Ammon's horn (tissue), 1 donor: ENCODE results near the gene ENPP3.

ENCODE experiments used
- DNase-seq: peaks from one replicate; pipeline ENCODE4 v3.0.0-alpha.2; 2016; ENCODE audit warnings: low spot score

ENPP3 gene

GRCh38 chr6:131642987-131643611 is 6.0 kb downstream of the ENPP3 start:
- peak; percentile 63 for DNase-seq

GRCh38 chr6:131643855-131644460 is 6.9 kb downstream of the ENPP3 start:
- no peak for DNase-seq

GRCh38 chr6:131644921-131645320 is 7.8 kb downstream of the ENPP3 start:
- DNase-seq, result no peak

- no peak for DNase-seq
These were observed 8.7 kb downstream of the ENPP3 start for GRCh38 chr6:131645846-131646245.

- no peak for DNase-seq
These were observed 9.2 kb downstream of the ENPP3 start for GRCh38 chr6:131646249-131646670.

GRCh38 chr6:131651782-131652181 is 14.7 kb downstream of the ENPP3 start:
- DNase-seq, result no peak

- no peak for DNase-seq
These were observed 15.4 kb downstream of the ENPP3 start for GRCh38 chr6:131652472-131652871.

- no peak for DNase-seq
These were observed 17.2 kb downstream of the ENPP3 start for GRCh38 chr6:131654326-131654725.

- DNase-seq, result no peak
These were observed 18.3 kb downstream of the ENPP3 start for GRCh38 chr6:131655387-131655786.

- DNase-seq, result no peak
These were observed 18.8 kb downstream of the ENPP3 start for GRCh38 chr6:131655951-131656350.

- no peak for DNase-seq
These were observed 19.6 kb downstream of the ENPP3 start for GRCh38 chr6:131656667-131657066.

GRCh38 chr6:131657222-131657621 is 20.1 kb downstream of the ENPP3 start:
- DNase-seq, result no peak

GRCh38 chr6:131657630-131658111 is 20.6 kb downstream of the ENPP3 start:
- no peak for DNase-seq

GRCh38 chr6:131658287-131658686 is 21.2 kb downstream of the ENPP3 start:
- no peak for DNase-seq

- no peak for DNase-seq
These were observed 23.1 kb downstream of the ENPP3 start for GRCh38 chr6:131660195-131660594.

- DNase-seq, result no peak
These were observed 26.6 kb downstream of the ENPP3 start for GRCh38 chr6:131663578-131664165.

GRCh38 chr6:131669891-131670290 is 32.8 kb downstream of the ENPP3 start:
- no peak for DNase-seq

- no peak for DNase-seq
These were observed 36.1 kb downstream of the ENPP3 start for GRCh38 chr6:131673184-131673583.

GRCh38 chr6:131678442-131678841 is 41.3 kb downstream of the ENPP3 start:
- DNase-seq, result no peak

- DNase-seq, result no peak
These were observed 43.8 kb downstream of the ENPP3 start for GRCh38 chr6:131680868-131681267.

GRCh38 chr6:131681585-131681984 is 44.5 kb downstream of the ENPP3 start:
- no peak for DNase-seq

GRCh38 chr6:131682442-131682841 is 45.3 kb downstream of the ENPP3 start:
- no peak for DNase-seq

- DNase-seq, result no peak
These were observed 46.4 kb downstream of the ENPP3 start for GRCh38 chr6:131683479-131683878.
